HPDE6-E6E7 (cell line): ENCODE results near the gene TMEM8B.

Source experiments
- DNase-seq: peaks from one replicate; pipeline ENCODE4 v3.0.0; 2011; ENCODE audit warnings: missing footprints; ENCODE audit errors: extremely low spot score

The TMEM8B gene

DNA sequence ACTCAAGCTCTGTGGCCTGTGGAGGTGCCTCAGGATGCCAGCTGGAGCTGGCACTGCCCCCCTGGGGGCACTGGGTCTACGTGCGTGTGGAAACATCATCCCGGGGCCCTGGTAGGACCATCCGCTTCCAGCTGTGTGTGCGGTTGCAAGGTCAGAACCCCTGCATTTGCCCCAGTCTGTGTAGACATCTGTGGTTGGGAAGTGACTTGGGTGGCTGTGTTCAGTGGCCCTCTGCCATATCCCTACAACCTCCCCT lies 12.5 kb downstream of the TMEM8B start:
- no peak for DNase-seq

GRCh38 chr9:35842020-35842745 lies 13.2 kb downstream of the TMEM8B start:
- no peak for DNase-seq

DNA sequence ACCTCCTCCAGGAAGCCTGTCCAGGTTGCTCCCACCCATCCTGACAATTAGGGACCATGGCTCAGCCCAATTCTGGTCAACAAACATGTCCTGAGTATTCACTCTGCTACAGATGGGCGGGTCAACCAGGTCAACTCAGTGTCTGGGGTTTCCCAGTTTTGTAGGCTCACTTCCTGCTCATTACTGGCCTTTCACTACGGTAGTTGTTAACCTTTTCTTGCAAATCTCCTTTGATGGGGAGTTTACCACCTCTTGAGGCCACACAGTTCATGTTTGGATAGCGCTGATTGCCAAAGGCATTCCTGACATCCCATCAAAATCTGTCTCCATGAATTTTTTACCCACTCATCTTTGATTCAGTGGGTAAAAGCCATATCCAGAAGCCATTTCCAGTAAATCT lies 13.8 kb downstream of the TMEM8B start:
- no peak for DNase-seq

DNA sequence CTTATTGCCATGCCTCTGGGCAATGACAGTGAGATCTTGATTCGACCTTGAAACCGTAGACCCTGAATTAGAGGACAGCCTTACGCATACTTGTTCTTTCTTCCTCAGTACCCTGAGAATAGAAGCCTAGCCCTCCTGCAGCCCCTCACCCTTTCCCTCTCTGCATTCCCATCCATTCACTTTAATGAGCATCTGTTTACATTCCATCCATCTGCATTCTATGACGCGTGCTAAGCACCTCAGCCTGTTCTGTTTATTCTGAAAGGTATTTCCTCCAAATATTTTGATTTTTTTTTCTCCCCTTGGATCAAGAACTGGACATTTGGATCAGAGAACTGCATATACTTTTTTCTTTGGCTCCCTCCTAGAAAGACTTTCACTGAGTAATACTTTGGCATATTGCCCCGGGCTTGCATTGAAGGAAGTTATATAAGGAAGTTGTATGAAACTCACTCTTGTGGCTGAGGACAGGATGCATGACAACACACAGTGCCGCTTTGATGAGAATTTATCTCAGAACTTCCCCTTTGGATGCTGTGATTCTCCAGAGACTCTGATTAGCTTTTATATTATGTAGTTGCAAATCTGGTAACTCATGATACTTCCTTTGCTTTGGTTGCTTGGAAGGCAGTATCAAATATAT lies 15.7 kb downstream of the TMEM8B start:
- peak; percentile 72 for DNase-seq

GRCh38 chr9:35845824-35846771 lies 17.1 kb downstream of the TMEM8B start:
- no peak for DNase-seq

DNA sequence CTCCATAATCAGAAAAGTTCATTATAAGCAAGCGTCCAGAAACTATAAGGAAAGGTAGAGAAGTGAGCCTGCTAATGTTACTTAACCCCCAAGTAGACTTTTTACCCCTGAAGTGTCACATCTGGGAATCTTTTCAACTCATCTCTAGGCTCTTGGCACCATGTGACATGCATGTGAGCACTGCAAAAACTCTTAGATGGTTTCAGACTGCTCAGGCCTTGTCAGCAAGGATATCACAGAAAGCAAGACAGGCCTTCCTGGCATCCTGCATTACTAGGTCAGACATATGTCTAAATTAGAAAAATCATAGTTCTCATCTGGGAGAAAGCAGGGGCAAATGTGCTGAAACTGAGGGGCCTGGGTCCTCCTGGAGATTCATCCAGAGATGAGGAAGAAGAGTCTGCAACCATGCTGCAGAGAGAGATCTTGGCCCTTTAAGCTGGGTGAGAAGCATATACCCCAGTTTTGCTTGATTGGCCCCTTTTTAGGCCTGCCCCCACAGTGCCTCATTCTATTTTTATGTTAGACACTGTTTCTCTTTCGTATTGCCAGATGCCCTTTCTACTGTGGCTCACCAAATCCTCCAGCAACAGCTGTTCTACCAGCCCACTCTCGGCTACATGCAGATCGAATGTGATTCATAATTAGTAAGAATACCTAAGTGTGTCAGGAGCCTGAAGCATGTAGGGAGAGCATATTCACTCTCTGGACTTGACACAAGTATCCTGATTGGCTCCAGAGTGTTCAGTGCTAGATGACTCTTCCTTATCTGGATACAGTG lies 19.0 kb downstream of the TMEM8B start:
- DNase-seq: peak; percentile 86

DNA sequence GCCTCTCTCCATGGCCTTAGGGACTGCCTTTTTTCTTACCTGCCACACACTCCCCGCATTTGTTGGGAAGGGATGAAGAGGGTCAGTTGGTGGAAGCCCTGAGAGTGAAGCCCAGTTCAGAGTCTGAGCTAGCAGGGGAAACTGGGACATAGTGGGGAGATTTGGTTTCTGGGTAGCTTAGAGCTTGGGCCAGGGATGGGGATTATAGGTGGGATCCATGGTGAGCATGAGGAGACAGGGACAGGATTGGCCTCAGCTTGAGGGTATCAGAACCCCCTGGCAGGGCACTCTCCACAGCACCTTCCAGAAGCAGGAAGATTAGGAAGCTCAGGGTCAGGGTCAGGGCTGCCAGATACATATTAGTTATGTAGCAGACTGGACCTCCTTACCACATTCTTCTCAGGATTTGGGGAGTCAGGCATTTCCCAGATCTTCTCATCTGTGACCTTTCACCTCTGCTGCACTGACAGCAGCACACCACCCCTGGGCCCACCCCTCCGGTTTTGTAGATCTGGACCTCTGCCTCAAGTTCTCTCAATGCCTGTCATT lies 23.3 kb downstream of the TMEM8B start:
- no peak for DNase-seq

DNA sequence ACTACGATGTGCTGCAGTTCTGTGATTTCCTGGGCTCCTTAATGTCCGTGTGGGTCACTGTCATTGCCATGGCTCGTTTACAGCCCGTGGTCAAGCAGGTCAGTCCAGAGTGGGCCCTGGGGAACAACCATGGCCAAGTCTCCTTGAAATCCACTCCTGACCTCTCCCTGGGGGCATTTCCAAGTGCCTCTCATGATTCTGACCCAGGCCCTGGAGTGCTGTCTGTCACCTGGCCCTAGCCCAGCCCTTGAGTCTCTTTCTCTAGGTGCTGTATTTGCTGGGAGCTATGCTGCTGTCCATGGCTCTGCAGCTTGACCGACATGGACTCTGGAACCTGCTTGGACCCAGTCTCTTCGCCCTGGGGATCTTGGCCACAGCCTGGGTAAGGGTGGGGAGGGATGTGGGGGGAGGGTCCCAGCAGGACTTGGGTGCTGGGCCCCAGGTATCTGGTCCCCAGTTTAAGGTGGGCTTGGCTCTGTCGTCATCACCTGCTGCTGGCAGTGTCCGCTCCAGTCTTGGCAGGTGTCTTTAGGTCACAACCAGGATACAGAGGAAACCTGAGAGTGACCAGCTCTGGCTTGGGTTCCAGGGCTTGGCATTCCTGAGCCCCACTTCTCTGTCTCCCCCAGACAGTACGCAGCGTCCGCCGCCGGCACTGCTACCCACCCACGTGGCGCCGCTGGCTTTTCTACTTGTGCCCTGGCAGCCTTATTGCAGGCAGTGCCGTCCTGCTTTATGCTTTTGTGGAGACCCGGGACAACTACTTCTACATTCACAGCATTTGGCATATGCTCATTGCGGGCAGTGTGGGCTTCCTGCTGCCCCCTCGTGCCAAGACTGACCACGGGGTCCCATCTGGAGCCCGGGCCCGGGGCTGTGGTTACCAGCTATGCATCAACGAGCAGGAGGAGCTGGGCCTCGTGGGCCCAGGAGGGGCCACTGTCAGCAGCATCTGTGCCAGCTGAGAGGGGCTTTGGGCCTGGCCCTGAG lies 24.1 kb downstream of the TMEM8B start:
- DNase-seq: no peak

GRCh38 chr9:35854091-35854762 lies 25.2 kb downstream of the TMEM8B start:
- DNase-seq: no peak

GRCh38 chr9:35856206-35856605 lies 27.2 kb downstream of the TMEM8B start:
- DNase-seq: no peak

DNA sequence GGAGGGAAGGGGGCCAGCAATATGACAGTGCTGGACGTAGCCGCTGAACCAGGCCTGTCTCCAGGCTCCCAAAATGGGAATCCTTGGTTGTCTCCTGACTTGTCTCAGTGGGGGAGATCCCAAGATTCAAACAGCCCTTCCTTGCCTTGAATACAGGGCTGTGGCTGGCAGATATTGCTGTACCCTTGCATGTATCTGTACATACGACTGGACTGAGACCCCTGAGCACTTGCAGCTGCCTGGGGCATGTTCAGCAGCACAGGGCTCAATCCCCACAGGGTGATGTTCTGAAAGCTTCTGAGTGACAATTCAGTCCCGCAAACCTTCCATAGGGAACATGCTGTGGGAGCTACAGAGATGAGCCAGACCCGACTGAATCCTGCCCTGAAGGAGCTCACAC lies 27.9 kb downstream of the TMEM8B start:
- DNase-seq: no peak

DNA sequence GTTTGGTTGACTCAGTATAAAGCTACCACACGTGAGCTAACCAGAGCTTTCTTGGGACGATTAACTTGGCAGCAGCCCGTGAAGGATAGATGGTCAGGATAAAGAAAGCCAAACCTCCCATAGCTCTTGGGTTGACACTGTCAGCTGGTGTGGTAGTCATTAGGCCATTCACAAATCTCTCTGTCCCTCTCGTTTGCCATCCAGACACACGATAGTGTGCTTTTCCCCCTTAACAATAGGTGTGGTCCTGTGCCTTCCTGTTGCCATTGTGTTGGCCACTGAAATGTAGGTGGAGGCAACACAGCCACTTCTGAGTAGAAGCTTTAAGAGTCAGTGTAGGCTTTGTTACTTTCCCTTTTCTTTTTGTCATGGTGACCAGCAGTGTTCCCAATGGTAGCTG lies 29.4 kb downstream of the TMEM8B start:
- no peak for DNase-seq

DNA sequence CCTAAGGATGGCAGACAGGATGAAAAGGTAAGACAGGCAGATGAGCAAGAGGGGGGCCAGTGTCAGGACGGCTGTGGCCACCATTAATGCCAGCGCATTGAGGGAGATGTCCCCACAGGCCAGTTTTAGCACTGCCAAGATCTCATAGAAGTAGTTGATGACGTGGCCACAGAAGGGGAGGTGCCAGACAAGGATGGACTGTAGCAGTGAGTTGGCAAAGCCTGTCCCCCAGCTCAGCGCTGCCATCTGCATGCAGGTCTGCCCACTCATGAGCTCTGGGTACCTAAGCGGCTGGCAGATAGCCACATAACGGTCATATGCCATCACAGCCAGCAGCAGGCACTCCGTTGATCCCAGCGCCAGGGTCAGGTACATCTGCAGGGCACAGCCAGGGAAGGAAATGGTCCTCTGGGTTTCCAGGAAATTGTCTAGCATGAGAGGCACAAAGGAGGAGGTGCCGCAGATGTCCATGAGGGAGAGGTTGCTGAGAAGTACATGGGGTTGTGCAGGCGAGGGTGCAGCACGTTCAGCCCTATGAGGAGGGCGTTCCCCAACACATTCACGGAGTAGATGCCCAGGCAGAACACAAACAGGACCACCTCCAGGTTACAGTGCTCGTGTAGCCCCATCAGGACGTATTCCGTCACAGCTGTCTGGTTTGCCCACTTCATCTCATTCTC lies 30.4 kb downstream of the TMEM8B start:
- DNase-seq: no peak

DNA sequence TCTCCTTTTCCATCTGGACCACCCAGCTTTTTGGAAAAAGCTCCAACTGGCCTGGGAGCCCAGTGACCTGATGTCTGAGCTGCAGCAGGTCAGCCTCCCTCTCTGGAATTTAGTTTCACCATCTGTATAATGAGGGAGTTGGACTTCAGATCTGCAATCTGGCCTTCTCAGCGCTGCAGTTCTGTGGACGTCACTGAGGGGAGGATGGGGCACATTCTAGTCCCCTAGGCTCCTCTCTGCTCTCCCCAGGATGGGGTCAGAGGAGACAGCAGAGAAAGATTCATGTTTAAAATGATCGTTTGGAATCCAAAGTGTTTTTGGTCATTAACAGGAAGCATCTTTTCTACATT lies 30.9 kb downstream of the TMEM8B start:
- no peak for DNase-seq

DNA sequence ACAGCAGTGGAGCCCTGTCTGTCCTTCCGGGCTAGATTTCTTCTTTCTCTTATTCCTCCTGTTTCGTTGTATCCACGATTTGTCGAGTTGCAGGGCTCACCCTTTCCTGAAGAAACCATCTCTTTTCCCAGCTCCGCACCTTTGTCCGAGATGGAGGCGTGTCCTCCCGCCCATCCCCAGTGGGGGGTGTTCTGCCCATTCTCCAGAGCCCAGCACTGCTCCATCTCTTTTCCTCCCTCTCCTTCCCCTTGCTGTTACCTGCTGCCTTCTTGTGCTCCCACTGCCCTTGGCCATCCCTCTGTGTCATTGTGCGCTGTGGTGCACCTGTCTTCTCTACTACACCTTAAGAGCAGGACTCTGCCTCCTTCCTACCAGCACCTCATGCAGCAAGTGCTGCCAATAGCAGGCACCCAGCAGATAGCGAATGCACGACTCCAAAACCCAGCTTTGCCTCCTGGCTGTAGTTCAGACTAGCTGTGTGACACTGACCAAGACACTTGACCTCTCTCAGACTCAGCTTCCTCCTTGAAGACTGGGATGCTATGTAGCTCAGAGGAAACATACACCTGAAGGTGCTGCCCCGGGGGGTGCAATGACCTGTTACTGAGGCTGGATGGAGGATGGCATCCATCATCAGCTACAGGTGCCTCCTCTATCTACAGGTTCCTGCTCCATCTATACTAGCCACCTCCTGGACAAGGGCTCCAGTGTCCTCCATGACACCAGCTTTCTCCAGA lies 32.3 kb downstream of the TMEM8B start:
- no peak for DNase-seq

DNA sequence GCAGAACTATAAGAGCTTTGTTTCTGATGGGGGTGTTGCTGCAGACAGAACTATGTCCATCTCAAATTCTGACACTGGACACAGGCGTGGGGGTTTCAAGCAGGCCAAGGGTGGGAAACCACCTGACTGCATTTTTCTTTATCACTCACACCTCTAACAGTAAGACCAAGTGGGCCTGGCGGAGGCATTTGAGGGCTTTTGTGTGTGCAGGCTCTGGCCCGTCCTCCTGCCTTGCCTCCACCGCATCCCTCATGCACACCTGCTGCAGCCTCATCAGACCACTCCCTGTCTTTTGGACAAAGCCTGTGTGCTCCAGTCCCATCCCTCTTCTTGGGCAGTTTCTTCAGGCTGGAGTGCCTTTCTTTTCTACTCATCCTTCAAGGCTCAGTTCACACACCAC lies 33.3 kb downstream of the TMEM8B start:
- no peak for DNase-seq

GRCh38 chr9:35863583-35863982 lies 34.6 kb downstream of the TMEM8B start:
- no peak for DNase-seq

DNA sequence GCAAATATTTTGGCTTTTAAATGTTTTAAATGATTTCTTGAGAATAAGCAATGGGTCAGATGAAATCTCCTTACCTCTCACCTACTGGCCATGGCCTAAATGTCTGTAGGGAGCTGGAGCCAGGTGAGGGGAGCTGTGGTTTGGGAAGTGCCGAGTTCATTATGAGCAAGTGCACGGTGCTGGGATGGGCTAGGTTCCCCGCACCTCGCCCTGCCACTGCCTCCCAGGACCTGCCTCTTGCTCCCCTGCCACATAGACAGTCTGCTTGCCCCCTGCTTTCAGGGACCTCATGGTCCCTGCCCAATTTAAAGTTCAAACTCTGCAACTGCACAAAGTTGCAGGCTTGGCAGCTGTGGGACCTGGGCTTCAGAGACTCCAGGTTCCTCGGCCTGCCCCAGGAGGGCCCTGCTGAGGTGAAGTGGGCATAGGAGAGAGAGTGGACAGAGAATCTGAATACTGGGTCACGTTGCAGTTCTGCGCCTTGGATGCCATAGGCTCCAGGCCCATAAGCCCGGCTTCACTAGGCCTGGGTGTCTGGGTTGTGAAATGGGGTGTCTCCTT lies 35.7 kb downstream of the TMEM8B start:
- no peak for DNase-seq
